Activated T-cell treated with anti-CD3 and anti-CD28 coated beads, Interleukin-2, amount 50 U/mL, for 24 hours (primary cell): Measurements from ENCODE around the gene HDHD5.
"Not testable (repeated sequence)": the region's sequence is repeated elsewhere in the genome, so short reads cannot be mapped to it uniquely, and the experiment has no call there.

Experiments used
- DNase-seq: peaks from one replicate; pipeline ENCODE4 v3.0.0-alpha.2; 2020
- H3K27ac Mint-ChIP-seq: 2 replicates; pipeline ENCODE4 v1.8.0; 2020; ENCODE audit warnings: mild to moderate bottlenecking, mixed read lengths
- H3K27me3 Mint-ChIP-seq: 2 replicates; pipeline ENCODE4 v1.8.0; 2020; ENCODE audit warnings: mixed read lengths
- H3K36me3 Mint-ChIP-seq: 2 replicates; pipeline ENCODE4 v1.8.0; 2020; ENCODE audit warnings: low read depth, mixed read lengths
- H3K4me1 Mint-ChIP-seq: 2 replicates; pipeline ENCODE4 v1.8.0; 2020; ENCODE audit warnings: low read depth, mixed read lengths
- H3K4me3 Mint-ChIP-seq: 2 replicates; pipeline ENCODE4 v1.8.0; 2020; ENCODE audit warnings: mild to moderate bottlenecking, moderate library complexity, mixed read lengths
- H3K9me3 Mint-ChIP-seq: 2 replicates; pipeline ENCODE4 v1.8.0; 2020; ENCODE audit warnings: mixed read lengths

Gene HDHD5

DNA sequence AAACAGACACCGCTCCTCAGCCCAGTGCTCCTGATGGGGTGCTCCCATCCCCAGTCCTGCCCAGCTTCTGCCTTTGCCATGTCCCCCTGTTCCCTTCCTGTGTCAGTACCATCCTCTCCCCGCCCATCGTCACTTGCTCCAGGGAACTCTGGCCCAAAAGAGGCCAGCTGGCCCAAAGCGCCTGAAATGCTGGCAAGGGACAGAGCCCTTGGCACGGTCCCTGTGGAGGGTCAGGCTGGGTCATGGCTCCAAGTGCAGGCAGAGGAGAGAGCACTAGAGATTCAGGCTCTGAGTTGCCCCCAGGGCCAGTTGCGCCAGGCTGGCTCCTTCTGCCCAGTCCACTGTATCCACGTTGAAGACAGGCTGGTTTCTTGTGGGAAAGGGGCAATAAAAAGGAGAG is 8.4 kb upstream of the HDHD5 start:
- Mint-ChIP-seq H3K36me3 (no peaks in the 10 kb centered on the region), H3K9me3 (no peaks in the 10 kb centered on the region), H3K4me1 (peaks cover 11% of the 10 kb centered on the region), H3K4me3 (no peak overlapping the region), H3K27ac (no peak overlapping the region), H3K27me3 (no peaks in the 10 kb centered on the region)
- no peak for DNase-seq

DNA sequence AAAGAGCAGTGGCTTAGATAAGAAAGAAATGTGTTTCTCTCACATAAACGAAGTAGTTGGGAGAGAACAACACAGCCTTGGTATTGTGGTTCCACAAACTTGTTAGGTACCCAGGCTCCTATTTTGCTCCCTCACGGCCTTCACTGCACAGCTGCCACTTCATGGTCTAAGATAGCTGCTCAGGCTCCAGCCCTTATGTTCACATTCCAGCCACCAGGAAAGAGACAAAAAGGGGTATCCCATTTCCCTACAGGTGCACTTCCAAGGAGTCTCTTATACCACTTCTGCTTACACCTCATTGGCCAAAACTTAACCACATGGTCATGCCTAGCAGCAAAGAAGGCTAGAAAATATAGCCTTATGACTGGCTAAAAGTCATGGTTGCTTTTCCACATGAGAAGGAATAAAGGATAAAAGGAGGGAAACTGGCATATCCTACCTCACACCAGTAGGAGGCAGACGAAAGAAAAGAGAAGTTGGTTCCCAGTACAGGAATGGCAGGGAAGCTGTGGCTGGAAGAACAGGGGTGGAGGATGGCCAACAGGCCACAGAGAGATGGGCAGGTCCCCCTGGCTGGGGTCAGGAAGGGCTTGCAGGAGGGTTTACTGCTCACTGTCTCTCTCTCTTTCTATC is 5.4 kb upstream of the HDHD5 start:
- no peaks in the 10 kb centered on the region for H3K9me3 Mint-ChIP-seq
- DNase-seq, result no peak
- H3K4me1 Mint-ChIP-seq, result peaks cover 6% of the 10 kb centered on the region
- peaks cover 5% of the 10 kb centered on the region for H3K36me3 Mint-ChIP-seq
- no peaks in the 10 kb centered on the region for H3K27me3 Mint-ChIP-seq
- no peak overlapping the region for H3K27ac Mint-ChIP-seq
- no peak overlapping the region for H3K4me3 Mint-ChIP-seq

DNA sequence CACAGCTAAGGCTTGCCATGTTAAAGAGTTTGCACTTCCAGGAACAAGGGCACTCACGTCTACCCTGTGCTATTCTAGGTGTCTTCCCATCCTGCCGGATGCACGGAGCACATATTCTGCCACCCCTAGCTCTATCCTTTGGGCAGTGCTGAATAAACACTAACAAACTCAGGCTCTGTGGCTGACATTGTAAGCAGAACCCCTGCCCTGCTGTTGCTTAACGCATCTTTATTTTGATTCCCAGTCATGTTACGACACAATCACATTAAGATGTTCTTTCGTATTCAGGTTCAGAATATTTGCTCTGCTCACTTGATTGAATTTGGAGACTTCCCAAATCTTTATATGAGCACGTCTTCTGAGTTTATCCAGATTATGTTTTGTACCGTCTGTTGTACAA is 3.7 kb upstream of the HDHD5 start:
- Mint-ChIP-seq H3K4me3 (no peak overlapping the region), H3K4me1 (peaks cover 12% of the 10 kb centered on the region), H3K36me3 (peaks cover 13% of the 10 kb centered on the region), H3K27ac (no peak overlapping the region), H3K9me3 (no peaks in the 10 kb centered on the region), H3K27me3 (no peaks in the 10 kb centered on the region)
- DNase-seq, result no peak

DNA sequence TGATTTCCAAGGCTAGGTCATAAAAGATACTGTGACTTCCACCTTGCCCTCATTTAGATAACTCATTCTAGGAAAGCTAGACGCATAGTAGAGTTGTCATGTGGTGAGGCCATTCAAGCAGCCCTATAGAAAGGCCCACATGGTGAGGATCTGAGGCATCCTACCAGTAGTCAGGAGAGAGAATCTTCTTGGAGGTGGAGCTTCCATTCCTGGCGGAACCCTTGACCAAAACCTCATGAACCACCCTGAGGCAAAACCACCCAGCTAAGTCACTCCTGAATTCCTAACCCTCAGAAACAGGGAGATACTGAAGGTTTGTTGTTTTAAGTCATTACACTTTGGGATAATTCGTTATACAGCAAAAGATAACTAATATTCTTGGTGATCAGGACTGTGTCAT is 2.9 kb upstream of the HDHD5 start:
- no peak overlapping the region for H3K27ac Mint-ChIP-seq
- DNase-seq, result no peak
- H3K27me3 Mint-ChIP-seq, result no peaks in the 10 kb centered on the region

DNA sequence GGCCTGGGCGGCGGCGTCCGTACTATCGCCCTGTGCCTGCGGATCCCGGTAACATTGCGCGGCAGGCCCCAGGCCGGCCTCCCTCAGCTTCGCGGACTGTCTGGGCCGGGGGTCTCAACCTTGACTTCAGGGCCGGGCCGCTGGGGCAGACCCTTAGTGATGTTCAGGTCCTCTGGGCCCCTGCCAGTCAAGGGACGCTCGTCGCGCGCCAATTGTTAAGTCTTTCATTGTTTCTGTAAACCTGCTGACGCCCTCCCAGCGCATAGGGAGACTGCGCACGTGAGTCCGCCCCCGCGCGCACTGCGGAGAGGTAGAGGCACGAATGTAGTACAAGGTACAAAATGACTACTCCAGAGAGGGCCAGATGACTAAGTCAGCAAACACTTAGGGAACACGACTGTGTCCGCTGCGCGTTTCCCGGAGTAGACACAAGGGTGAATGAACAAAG is 451 bp upstream of the HDHD5 start:
- Mint-ChIP-seq H3K27me3 (no peaks in the 10 kb centered on the region), H3K27ac (peak overlapping the region; percentile 93), H3K4me3 (peak overlapping the region; percentile 82), H3K9me3 (no peaks in the 10 kb centered on the region), H3K4me1 (peaks cover 38% of the 10 kb centered on the region), H3K36me3 (peaks cover 36% of the 10 kb centered on the region)
- DNase-seq, result peak; percentile 82

More for the DNA sequence above, 2.9 kb upstream of the HDHD5 start:
- Mint-ChIP-seq H3K9me3 (no peaks in the 10 kb centered on the region), H3K36me3 (peaks cover 20% of the 10 kb centered on the region), H3K4me3 (no peak overlapping the region), H3K4me1 (peaks cover 18% of the 10 kb centered on the region)

DNA sequence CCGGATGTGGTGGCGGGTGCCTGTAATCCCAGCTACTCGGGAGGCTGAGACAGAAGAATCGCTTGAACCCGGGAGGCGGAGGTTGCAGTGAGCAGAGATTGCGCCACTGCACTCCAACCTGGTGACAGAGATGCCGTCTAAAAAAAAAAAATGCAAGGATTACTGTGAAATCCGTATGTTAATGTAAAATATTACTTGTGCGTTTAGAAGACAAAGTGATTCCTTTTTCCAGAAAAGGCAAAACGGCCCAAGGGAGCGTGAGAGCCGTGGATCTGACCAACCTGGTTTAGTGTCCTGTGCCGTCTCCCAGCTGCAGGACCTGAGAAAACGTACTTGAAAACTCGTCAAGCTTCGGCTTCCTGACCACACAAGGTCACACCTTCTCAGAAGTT is 905 bp downstream of the HDHD5 start:
- Mint-ChIP-seq H3K4me3 (peak overlapping the region; percentile 84), H3K27me3 (no peaks in the 10 kb centered on the region), H3K4me1 (peaks cover 43% of the 10 kb centered on the region), H3K9me3 (no peaks in the 10 kb centered on the region), H3K27ac (peak overlapping the region; percentile 87), H3K36me3 (peaks cover 42% of the 10 kb centered on the region)
- no peak for DNase-seq

DNA sequence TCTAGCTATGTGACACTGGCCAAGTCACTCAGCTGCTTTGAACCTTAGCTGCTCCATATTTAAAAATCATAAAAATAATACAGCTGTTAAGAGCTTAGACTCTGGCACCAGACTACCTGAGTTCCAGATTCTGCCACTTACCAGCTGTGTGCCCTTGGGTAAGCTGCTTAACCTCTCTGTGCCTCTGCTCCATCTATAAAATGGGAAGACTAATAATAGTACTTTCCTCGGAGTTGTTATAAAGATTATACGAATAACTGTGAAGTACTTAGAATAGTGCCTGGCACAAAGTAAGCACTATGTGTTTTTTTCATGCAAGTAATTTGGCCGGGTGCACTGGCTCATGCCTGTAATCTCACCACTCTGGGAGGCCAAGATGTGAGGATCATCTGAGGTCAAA is 1.4 kb downstream of the HDHD5 start:
- H3K4me1 Mint-ChIP-seq, result peaks cover 44% of the 10 kb centered on the region
- H3K27ac Mint-ChIP-seq, result peak overlapping the region; percentile 87

DNA sequence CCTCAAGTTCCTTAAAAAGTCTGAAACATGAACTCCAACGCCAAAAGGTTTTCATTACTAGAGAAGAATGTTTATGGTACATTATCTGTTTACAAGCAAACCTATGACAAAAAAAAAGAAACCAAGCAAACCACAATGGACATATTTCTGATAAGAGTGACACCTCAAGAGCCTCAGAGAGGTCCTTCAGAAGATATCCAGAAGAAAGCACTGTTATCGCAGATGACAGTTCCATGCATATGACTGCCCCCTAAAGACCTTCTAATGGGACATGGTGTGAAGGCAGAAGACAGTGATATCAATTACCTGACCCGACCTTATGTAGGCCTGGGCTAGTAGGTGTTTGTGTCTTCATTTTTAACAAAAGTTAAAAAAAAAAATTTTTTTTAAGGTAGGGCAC is 3.1 kb downstream of the HDHD5 start:
- Mint-ChIP-seq H3K9me3 (no peaks in the 10 kb centered on the region), H3K36me3 (peaks cover 54% of the 10 kb centered on the region), H3K27me3 (no peaks in the 10 kb centered on the region), H3K4me1 (peaks cover 54% of the 10 kb centered on the region), H3K4me3 (peak overlapping the region; percentile 66), H3K27ac (peak overlapping the region; percentile 3)
- no peak for DNase-seq

More for the DNA sequence above, 1.4 kb downstream of the HDHD5 start:
- H3K9me3 Mint-ChIP-seq, result no peaks in the 10 kb centered on the region
- peak overlapping the region; percentile 84 for H3K4me3 Mint-ChIP-seq
- H3K27me3 Mint-ChIP-seq, result no peaks in the 10 kb centered on the region
- peaks cover 45% of the 10 kb centered on the region for H3K36me3 Mint-ChIP-seq
- no peak for DNase-seq

DNA sequence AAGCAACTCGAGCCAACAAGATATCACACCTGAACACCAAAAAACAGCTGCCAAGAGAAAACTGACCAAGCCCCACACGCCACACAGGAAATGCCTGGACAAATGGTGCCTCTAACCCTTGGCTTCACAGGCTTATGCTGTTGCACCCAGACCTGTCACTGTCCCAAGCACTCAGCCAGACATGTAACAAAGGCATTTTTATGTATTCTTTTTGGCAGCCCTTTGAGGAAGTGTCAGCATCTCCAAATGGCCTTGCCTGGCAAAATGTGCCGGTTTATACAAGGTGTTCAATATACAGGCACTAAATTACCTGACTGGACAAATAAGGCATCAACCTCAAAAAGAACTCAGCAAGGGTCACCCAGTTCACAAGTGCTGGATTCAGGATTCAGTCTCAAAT is 6.1 kb downstream of the HDHD5 start:
- Mint-ChIP-seq H3K36me3 (peaks cover 66% of the 10 kb centered on the region), H3K4me1 (peaks cover 46% of the 10 kb centered on the region), H3K27ac (no peak overlapping the region), H3K27me3 (no peaks in the 10 kb centered on the region), H3K4me3 (no peak overlapping the region), H3K9me3 (no peaks in the 10 kb centered on the region)
- DNase-seq, result no peak

DNA sequence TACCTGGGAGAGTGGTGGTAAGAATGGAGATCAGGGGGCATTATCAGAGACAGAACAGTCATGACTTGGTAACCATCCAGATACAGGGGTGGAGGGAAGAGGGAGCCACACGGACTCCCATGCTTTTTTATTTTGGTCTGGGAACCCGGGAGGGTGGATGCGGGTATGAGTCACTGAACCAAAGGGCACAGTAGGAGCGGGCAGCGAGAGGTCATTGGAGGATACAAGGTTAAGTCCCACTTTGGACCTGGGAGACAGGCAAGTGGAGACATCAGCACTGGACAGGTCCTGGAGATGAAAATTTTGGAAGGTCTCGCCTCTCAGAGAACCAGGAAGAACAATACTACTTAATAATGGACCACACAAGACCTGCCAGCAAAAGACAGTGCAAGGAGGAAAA is 6.7 kb downstream of the HDHD5 start:
- peaks cover 40% of the 10 kb centered on the region for H3K4me1 Mint-ChIP-seq
- H3K27me3 Mint-ChIP-seq, result no peaks in the 10 kb centered on the region
- H3K36me3 Mint-ChIP-seq, result peaks cover 66% of the 10 kb centered on the region
- DNase-seq, result no peak
- no peaks in the 10 kb centered on the region for H3K9me3 Mint-ChIP-seq
- no peak overlapping the region for H3K4me3 Mint-ChIP-seq
- no peak overlapping the region for H3K27ac Mint-ChIP-seq

DNA sequence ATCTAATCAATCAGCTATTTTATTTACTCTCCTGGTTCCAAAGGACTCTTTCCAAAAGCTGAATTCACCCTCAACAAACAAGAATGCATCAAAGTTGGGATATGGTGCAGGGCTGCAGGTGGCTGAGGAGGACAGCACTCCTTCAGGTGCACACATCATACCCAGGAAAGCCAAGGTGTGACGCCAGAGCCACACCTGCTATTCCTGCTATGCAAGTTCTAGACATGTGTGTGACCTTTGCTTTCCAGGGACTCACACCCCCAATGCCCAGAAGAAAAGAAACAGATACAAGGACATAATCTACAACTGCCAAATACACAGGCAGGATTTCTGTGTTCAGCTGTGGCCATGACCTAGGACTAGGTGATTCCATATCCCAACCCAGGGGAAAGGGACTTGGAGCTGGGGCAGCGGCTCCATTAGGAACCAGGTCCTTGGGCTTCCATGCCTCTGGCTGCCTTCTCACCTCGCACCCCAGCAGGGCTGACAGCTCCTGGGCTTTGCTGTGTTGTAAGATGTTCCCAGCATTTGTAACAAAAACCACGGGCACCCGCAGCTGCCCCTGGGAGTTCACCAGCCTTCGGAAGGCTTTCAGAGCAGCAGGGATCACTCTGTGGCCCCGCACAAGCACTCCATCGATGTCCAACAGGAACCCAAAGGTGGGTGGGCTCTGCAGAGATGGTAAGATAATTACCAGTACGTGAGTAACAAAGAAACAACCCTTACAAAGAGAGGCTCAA is 9.8 kb downstream of the HDHD5 start:
- Mint-ChIP-seq H3K4me3 (no peak overlapping the region), H3K36me3 (peaks cover 65% of the 10 kb centered on the region), H3K9me3 (no peaks in the 10 kb centered on the region), H3K4me1 (peaks cover 17% of the 10 kb centered on the region), H3K27me3 (no peaks in the 10 kb centered on the region), H3K27ac (no peak overlapping the region)
- DNase-seq, result no peak

DNA sequence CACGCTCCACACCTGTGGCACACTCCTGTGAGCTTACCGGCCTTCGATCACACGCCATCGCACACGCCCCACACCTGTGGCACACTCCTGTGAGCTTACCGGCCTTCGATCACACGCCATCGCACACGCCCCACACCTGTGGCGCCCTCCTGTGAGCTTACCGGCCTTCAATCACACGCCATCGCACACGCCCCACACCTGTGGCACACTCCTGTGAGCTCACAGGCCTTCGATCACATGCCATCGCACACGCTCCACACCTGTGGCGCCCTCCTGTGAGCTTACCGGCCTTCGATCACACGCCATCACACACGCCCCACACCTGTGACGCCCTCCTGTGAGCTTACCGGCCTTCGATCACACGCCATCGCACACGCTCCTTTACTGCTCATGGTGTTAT is 11.6 kb downstream of the HDHD5 start:
- not testable (repeated sequence) for H3K27ac Mint-ChIP-seq, DNase-seq, H3K4me3 Mint-ChIP-seq, H3K9me3 Mint-ChIP-seq, H3K27me3 Mint-ChIP-seq, H3K4me1 Mint-ChIP-seq
- H3K36me3 Mint-ChIP-seq, result peaks cover 72% of the 10 kb centered on the region

DNA sequence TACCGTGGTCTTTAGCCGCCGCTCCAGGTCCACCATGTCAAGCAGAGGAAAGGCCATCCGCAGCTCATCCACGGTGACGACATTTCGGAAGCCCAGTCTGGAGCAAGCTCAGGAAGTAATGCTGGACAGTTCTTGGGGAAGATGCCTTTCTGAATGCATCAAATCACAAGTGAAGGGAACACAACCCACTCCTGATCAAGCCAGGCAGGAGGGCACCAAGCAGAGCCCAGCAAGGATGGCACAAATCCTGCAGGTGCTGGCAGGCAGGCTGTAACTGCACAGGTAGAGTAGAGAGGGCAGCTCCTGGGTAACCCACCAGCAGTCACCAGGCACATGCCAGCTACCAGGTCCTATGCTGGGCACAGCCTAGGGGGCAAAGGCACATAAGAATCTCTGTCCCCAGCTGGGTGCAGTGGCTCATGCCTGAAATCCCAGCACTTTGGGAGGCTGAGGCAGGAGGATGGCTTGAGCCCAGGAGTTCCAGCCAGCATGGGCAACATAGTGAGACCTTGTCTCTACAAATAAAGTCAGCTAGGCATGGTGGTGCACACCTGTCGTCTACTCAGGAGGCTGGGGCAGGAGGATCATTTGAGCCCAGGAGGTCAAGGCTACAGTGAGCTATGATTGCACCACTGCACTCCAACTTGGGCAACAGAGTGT is 13.9 kb downstream of the HDHD5 start:
- no peaks in the 10 kb centered on the region for H3K9me3 Mint-ChIP-seq
- H3K27ac Mint-ChIP-seq, result peak overlapping the region; percentile 18
- no peaks in the 10 kb centered on the region for H3K27me3 Mint-ChIP-seq
- H3K4me1 Mint-ChIP-seq, result no peaks in the 10 kb centered on the region
- no peak for DNase-seq
- H3K4me3 Mint-ChIP-seq, result no peak overlapping the region
- peaks cover 84% of the 10 kb centered on the region for H3K36me3 Mint-ChIP-seq

DNA sequence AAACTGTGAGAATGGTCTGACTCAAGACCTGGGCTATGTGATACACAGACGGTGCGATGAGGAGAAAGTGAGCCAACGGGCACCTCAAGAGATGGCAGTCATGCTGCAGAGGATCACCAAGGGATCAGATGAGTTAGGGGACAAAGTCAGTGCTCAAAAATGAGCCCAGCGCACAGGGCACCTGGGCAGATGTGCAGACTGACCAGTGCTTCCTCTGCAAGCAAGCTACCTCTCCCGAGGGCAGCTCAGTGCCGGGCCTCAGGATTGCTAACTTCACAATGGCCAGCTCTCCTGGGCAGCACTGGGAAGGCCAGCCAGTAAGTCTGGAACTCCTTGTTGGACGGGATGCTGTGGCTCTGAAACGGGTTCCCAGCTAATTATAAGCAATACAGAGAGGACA is 15.3 kb downstream of the HDHD5 start:
- H3K27me3 Mint-ChIP-seq, result no peaks in the 10 kb centered on the region
- no peak overlapping the region for H3K4me3 Mint-ChIP-seq
- no peak overlapping the region for H3K27ac Mint-ChIP-seq
- no peaks in the 10 kb centered on the region for H3K4me1 Mint-ChIP-seq
- peaks cover 83% of the 10 kb centered on the region for H3K36me3 Mint-ChIP-seq
- no peak for DNase-seq
- H3K9me3 Mint-ChIP-seq, result no peaks in the 10 kb centered on the region

DNA sequence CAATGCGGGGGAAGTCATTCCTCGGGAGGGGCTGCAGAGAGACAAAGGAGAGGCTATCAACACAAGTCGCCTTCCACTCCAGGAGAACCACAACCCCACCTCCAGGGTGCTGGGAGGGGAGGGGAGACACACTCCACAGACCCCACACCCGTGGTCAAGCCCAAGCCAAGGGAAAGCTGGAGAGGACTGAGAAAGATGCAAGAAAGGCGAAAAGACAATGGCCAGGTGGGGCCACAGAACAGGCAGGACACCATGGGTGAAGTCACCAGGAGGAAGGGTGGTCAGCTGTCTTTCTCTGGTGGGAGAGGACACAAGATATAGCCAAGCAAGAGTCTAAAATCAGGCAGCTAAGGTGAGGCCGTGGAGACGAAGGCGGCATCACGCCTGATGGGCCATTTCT is 16.0 kb downstream of the HDHD5 start:
- no peaks in the 10 kb centered on the region for H3K9me3 Mint-ChIP-seq
- no peak overlapping the region for H3K27ac Mint-ChIP-seq
- H3K4me1 Mint-ChIP-seq, result no peaks in the 10 kb centered on the region
- no peak for DNase-seq
- H3K36me3 Mint-ChIP-seq, result peaks cover 84% of the 10 kb centered on the region
- H3K4me3 Mint-ChIP-seq, result no peak overlapping the region
- H3K27me3 Mint-ChIP-seq, result no peaks in the 10 kb centered on the region
